Ishikawa (cell line): ENCODE measurements around the gene REELD1.

Experiments used
- CEBPB ChIP-seq: IDR thresholded peaks from 2 replicates; pipeline ENCODE4 v1.6.1; 2012
- CREB1 ChIP-seq: IDR thresholded peaks from 2 replicates; pipeline ENCODE4 v1.6.1; 2012; ENCODE audit warnings: low read depth
- EGR1 ChIP-seq: IDR thresholded peaks from 2 replicates; pipeline ENCODE4 v1.6.1; 2012
- EP300 ChIP-seq: IDR thresholded peaks from 2 replicates; pipeline ENCODE4 v1.6.1; 2012; ENCODE audit warnings: borderline replicate concordance
- FOXM1 ChIP-seq: IDR thresholded peaks from 2 replicates; pipeline ENCODE4 v1.6.1; 2012; ENCODE audit warnings: low read depth, borderline replicate concordance
- NFIC ChIP-seq: IDR thresholded peaks from 2 replicates; pipeline ENCODE4 v1.6.1; 2012
- RAD21 ChIP-seq: IDR thresholded peaks from 2 replicates; pipeline ENCODE4 v1.6.1; 2012; ENCODE audit warnings: low read depth
- TAF1 ChIP-seq: IDR thresholded peaks from 2 replicates; pipeline ENCODE4 v1.6.1; 2012; ENCODE audit warnings: low read depth, mild to moderate bottlenecking
- TCF12 ChIP-seq: IDR thresholded peaks from 2 replicates; pipeline ENCODE4 v1.6.1; 2012; ENCODE audit warnings: low read depth
- TEAD4 ChIP-seq: IDR thresholded peaks from 2 replicates; pipeline ENCODE4 v1.6.1; 2012
- YY1 ChIP-seq: IDR thresholded peaks from 2 replicates; pipeline ENCODE4 v1.6.1; 2012; ENCODE audit warnings: low read depth
- ZBTB7A ChIP-seq: IDR thresholded peaks from 2 replicates; pipeline ENCODE4 v1.6.1; 2012; ENCODE audit warnings: low read depth
- TF ChIP-seq, protein P1 (sequence below): IDR thresholded peaks from 2 replicates; pipeline ENCODE4 v1.6.1; 2012; ENCODE audit warnings: low read depth, mild to moderate bottlenecking
- TF ChIP-seq, protein P2 (sequence below): IDR thresholded peaks from 2 replicates; pipeline ENCODE4 v1.6.1; 2012
- TF ChIP-seq, protein P3 (sequence below): IDR thresholded peaks from 2 replicates; pipeline ENCODE4 v1.6.1; 2012

Gene REELD1

DNA sequence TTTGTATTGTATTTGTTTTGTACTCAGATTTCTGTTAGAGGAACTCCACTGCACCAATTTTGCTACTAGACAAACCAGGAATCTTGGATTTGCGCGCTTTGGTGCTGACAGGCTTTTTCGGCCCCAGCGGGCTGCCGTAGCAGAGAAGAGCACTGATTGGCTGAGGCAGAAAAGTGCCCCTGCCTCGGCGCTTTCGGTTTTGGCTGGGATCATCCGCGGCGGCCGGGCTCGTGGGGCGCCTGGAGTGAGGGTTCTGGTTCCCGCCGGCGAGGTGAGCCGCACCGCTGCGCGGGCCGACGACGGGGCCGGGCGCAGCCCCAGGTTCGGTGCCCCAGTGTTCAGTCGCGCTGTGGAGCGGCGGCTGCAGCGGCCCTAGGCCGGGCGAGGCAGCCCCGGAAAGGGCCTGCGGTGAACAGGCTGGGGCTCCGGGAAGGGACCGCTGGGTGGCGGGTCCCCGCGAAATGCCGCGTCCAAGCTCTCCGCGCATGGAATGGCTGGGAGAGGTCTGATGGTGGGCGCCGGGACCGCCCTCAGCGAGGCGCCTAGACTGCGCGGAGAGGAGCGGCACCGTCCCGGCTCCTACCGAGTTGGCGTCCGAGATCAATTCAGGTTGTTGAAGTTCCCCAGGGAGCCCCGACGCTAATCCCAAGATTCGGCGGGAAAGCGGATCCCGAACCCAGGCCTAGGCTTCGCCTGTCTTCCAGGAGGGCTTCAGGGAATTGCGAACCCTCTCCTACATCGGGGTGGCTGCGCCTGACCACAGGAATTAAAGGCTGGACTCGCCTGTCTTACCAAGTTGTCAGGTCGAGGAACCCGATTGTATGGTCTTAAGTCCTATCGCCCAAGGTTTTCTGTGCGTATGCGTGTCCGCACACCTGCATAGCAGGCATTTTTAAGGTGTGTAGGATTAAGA, 38.5 kb upstream of the REELD1 start, which contains the start of gene LSM6:
TSS of gene LSM6 (plus strand) at position 178 of the 913 bp plus-strand sequence. CDS start 7,204 bp downstream, outside the sequence.
- TF ChIP-seq TCF12 (peak; percentile 28; the same call in 1 of the 2 replicates), CREB1 (no peak), FOXM1 (peak; percentile 42; the same call in 1 of the 2 replicates), EP300 (no peak; the same call in 1 of the 2 replicates), TEAD4 (peak; percentile 43), RAD21 (no peak), EGR1 (no peak), NFIC (0 out of 2 replicates have a peak, but pooled peaks have one; percentile 14), CEBPB (no peak), ZBTB7A (no peak), TAF1 (peak; percentile 72; the same call in 1 of the 2 replicates), YY1 (no peak)
- TF ChIP-seq, protein P1, sequence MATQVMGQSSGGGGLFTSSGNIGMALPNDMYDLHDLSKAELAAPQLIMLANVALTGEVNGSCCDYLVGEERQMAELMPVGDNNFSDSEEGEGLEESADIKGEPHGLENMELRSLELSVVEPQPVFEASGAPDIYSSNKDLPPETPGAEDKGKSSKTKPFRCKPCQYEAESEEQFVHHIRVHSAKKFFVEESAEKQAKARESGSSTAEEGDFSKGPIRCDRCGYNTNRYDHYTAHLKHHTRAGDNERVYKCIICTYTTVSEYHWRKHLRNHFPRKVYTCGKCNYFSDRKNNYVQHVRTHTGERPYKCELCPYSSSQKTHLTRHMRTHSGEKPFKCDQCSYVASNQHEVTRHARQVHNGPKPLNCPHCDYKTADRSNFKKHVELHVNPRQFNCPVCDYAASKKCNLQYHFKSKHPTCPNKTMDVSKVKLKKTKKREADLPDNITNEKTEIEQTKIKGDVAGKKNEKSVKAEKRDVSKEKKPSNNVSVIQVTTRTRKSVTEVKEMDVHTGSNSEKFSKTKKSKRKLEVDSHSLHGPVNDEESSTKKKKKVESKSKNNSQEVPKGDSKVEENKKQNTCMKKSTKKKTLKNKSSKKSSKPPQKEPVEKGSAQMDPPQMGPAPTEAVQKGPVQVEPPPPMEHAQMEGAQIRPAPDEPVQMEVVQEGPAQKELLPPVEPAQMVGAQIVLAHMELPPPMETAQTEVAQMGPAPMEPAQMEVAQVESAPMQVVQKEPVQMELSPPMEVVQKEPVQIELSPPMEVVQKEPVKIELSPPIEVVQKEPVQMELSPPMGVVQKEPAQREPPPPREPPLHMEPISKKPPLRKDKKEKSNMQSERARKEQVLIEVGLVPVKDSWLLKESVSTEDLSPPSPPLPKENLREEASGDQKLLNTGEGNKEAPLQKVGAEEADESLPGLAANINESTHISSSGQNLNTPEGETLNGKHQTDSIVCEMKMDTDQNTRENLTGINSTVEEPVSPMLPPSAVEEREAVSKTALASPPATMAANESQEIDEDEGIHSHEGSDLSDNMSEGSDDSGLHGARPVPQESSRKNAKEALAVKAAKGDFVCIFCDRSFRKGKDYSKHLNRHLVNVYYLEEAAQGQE: no peak
- TF ChIP-seq, protein P2, sequence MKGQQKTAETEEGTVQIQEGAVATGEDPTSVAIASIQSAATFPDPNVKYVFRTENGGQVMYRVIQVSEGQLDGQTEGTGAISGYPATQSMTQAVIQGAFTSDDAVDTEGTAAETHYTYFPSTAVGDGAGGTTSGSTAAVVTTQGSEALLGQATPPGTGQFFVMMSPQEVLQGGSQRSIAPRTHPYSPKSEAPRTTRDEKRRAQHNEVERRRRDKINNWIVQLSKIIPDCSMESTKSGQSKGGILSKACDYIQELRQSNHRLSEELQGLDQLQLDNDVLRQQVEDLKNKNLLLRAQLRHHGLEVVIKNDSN: 0 out of 2 replicates have a peak, but pooled peaks have one; percentile 11
- TF ChIP-seq, protein P3, sequence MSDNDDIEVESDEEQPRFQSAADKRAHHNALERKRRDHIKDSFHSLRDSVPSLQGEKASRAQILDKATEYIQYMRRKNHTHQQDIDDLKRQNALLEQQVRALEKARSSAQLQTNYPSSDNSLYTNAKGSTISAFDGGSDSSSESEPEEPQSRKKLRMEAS: peak; percentile 58

DNA sequence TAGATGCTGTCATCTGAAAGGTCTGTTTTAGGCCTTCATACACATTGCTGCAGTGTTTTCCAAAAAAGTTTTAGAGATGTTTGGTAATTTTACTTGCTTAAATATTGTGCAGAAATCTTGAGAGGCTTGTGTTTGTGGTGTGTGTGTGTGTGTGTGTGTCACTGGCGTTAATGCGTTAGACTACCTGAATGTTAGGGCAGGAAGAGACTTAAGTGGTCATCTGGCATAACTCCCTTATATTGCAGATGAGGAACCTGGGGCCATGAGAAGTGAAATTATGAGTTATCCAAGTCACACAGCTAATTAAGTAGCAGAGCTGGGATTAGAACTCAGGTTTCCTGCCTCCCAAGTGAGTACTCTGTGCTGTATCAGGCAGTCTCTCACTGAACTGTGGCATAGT, 37.4 kb upstream of the REELD1 start:
- TF ChIP-seq, protein P3: no peak
- TF ChIP-seq FOXM1: no peak

DNA sequence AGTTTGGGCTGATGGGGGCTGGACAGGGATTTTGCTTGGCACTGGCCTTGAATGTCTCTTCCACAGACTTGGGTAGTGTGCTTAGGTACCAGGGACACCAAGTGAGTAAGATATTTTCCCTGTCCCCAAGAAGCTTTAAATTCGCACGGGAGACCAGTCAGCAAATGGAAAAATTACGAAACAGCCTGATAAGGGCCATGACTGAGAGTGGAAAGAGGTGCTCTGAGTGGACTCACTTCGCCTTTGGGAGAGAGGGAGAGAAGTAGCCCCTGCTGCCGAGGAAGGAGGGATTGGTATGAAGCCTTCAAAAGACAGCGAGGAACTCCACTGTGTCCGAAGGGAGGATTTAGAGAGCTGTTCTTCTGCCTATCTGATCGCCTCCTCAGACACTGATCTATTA, 36.2 kb upstream of the REELD1 start:
- TF ChIP-seq TCF12 (no peak), RAD21 (no peak), TAF1 (no peak), TEAD4 (no peak), CREB1 (no peak), CEBPB (no peak), FOXM1 (no peak), YY1 (no peak), EP300 (no peak), NFIC (no peak), EGR1 (no peak)
- TF ChIP-seq, protein P3: no peak
- TF ChIP-seq, protein P1: no peak
- TF ChIP-seq, protein P2: no peak

DNA sequence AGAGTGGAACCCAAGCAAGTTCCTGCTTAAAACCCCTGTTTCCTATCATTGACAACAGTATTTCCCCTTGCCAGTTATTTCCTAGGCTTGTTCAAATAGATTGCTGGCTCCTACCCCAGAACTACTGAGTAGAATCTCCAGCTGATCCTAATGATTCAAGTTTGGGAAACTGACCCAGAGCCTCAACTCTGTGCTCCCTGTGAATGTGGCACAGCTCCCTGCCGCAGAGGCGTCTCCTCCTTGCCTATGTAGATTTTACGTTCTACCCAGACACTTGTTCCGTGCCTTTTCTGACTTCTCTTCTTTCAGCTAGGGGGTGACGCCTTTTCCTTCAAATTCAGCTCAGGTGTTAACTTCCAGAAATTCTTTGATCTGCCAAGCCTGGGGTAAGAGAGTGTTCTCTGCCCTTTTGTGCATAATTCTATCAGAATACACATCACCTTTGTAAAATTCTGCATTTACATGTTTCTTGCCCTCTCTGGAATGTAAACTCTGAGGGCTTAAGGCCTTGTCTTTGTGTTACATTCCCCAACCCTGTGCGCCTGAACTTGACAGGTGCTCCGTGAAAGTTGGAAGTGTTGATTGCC, 34.5 kb upstream of the REELD1 start:
- TF ChIP-seq TAF1 (no peak), CEBPB (no peak), ZBTB7A (no peak), TEAD4 (no peak), CREB1 (no peak)
- TF ChIP-seq, protein P2: no peak

DNA sequence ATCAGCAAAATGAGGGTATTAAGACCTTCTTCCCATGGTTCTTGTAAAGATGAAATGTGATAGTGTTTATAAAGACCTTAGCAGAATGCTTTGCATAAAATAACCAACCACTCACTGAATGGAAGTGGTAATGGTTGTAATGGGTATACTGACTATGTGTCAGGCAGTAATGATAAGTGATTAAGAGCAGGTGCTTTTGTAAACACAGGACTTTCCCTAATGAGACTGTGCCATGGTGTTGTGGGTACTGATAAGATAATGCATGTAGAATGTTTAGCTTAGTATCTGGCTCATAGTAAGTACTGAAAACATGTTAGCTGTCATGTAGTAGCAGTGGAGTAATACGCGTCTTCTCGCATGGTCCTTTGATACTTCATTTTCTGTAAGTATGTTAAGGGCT, 31.9 kb upstream of the REELD1 start:
- TF ChIP-seq CREB1: no peak
- TF ChIP-seq TCF12: no peak
- TF ChIP-seq ZBTB7A: no peak
- TF ChIP-seq TEAD4: no peak
- TF ChIP-seq, protein P1: no peak
- TF ChIP-seq, protein P3: no peak
- TF ChIP-seq EP300: no peak
- TF ChIP-seq NFIC: no peak
- TF ChIP-seq, protein P2: no peak
- no peak for TF ChIP-seq CEBPB
